B cell (primary cell): ENCODE data around the gene HOXD3. TPM values are rescaled to one million over a fixed set of nuclear protein-coding genes. Genes with fewer than 3 reads are reported as not detected.
A peak's percentile ranks its signal among the peaks of the same experiment; 100 is the strongest.

Source experiments
- ATAC-seq: fragments of 200-7000 bp; cut with Tn5 transposase; one replicate; pipeline ENCODE4 v1.10.0; 2021; ENCODE audit warnings: low read depth, mild to moderate bottlenecking, moderate number of reproducible peaks, moderate library complexity
- CTCF ChIA-PET: fragments of 350-600 bp; sonication (Branson Sonifier 250); formaldehyde crosslinking; loops from one replicate; lab custom pipeline; 2021; ENCODE audit warnings: antibody characterized with exemption, inconsistent platforms; lab: Charles Lee
- POLR2A ChIA-PET: fragments of 350-600 bp; sonication (Branson Sonifier 250); formaldehyde crosslinking; loops from one replicate; lab custom pipeline; 2021; ENCODE audit warnings: antibody characterized with exemption; lab: Charles Lee
- DNase-seq: peaks from one replicate; pipeline ENCODE4 v3.0.0; 2013
- H2AFZ ChIP-seq: 2 replicates; pipeline ENCODE4 v1.6.1; 2012; ENCODE audit warnings: mild to moderate bottlenecking, low read depth, low read length; ENCODE audit not compliant: insufficient read depth, poor library complexity, severe bottlenecking
- H3K27ac ChIP-seq, 2 donors: 1 replicate in 1 of 2; 2 replicates in 1 of 2; pipeline ENCODE4 v1.5.1; 2012 to 2013; ENCODE audit warnings: low read length in 2 of 2, mild to moderate bottlenecking in 2 of 2, moderate library complexity in 1 of 2
- H3K27me3 ChIP-seq, 4 experiments: fragments of 200-600 bp in 1 of 4; sonication (generic) in 1 of 4; replicated peaks in 1 of 4; 1 replicate in 2 of 4; 2 replicates in 2 of 4; pipeline versions ENCODE4 v1.6.1 to v1.7.0; 2013 to 2016; ENCODE audit warnings: low read length in 3 of 4, mild to moderate bottlenecking in 2 of 4, mixed read lengths in 1 of 4, moderate library complexity in 1 of 4; ENCODE audit not compliant: insufficient read depth in 4 of 4, control insufficient read depth in 3 of 4; ENCODE audit errors: control extremely low read depth in 1 of 4
- H3K36me3 ChIP-seq, 2 experiments: replicated peaks in 1 of 2; 1 replicate in 1 of 2; 2 replicates in 1 of 2; pipeline versions ENCODE4 v1.6.1 to v1.7.1; 2013; ENCODE audit warnings: low read length in 1 of 2; ENCODE audit not compliant: insufficient read depth in 2 of 2, control insufficient read depth in 1 of 2; ENCODE audit errors: control extremely low read depth in 1 of 2, extremely low read depth in 1 of 2
- H3K4me1 ChIP-seq, 2 donors: fragments of 200-600 bp in 1 of 2; sonication (generic) in 1 of 2; 1 replicate in 1 of 2; 2 replicates in 1 of 2; pipeline versions ENCODE4 v1.5.1 to v1.6.1; 2013 to 2017; ENCODE audit warnings: low read length in 2 of 2; ENCODE audit not compliant: control insufficient read depth in 2 of 2, insufficient read depth in 2 of 2
- H3K4me2 ChIP-seq: replicated peaks from 2 replicates; pipeline ENCODE3; 2012; ENCODE audit warnings: mild to moderate bottlenecking, low read depth, low read length; ENCODE audit not compliant: poor library complexity, severe bottlenecking
- H3K4me3 ChIP-seq, 5 experiments: fragments of 200-600 bp in 1 of 5; sonication (generic) in 1 of 5; 1 replicate in 3 of 5; 2 replicates in 2 of 5; pipeline versions ENCODE4 v1.5.1 to v1.7.0; 2011 to 2016; ENCODE audit warnings: low read length in 4 of 5, mild to moderate bottlenecking in 4 of 5, low read depth in 2 of 5, control low read depth in 1 of 5, moderate library complexity in 1 of 5; ENCODE audit not compliant: insufficient read depth in 1 of 5; ENCODE audit errors: control extremely low read depth in 1 of 5, extremely low read depth in 1 of 5
- H3K79me2 ChIP-seq: fragments of 200-600 bp; sonication (generic); one replicate; pipeline ENCODE4 v1.6.0; 2016; ENCODE audit warnings: low read length; ENCODE audit not compliant: control insufficient read depth, insufficient read depth
- H3K9ac ChIP-seq: fragments of 200-600 bp; sonication (generic); 2 replicates; pipeline ENCODE4 v1.6.1; 2017; ENCODE audit warnings: mild to moderate bottlenecking, low read length, moderate library complexity
- H3K9me3 ChIP-seq, 3 donors: one replicate each; pipeline versions ENCODE4 v1.6.1 to v1.7.1; 2013; ENCODE audit warnings: low read length in 2 of 3; ENCODE audit not compliant: control insufficient read depth in 2 of 3, insufficient read depth in 1 of 3; ENCODE audit errors: control extremely low read depth in 1 of 3
- H4K20me1 ChIP-seq: 2 replicates; pipeline ENCODE4 v1.6.0; 2012; ENCODE audit warnings: mild to moderate bottlenecking, low read length; ENCODE audit not compliant: insufficient read depth, control insufficient read depth, poor library complexity, severe bottlenecking
- H3K27ac Mint-ChIP-seq: one replicate; pipeline ENCODE4 v1.8.0; 2021; ENCODE audit warnings: mixed read lengths
- H3K27me3 Mint-ChIP-seq: one replicate; pipeline ENCODE4 v1.8.0; 2021; ENCODE audit warnings: mixed read lengths
- H3K4me1 Mint-ChIP-seq: one replicate; pipeline ENCODE4 v1.8.0; 2021; ENCODE audit warnings: mixed read lengths
- H3K4me3 Mint-ChIP-seq: one replicate; pipeline ENCODE4 v1.8.0; 2021; ENCODE audit warnings: mixed read lengths
- H3K9me3 Mint-ChIP-seq: one replicate; pipeline ENCODE4 v1.8.0; 2022; ENCODE audit warnings: mixed read lengths; ENCODE audit not compliant: insufficient read depth
- CTCF ChIP-seq: fragments of 200-600 bp; IDR thresholded peaks from one replicate; pipeline ENCODE4 v1.8.0; 2022; ENCODE audit warnings: antibody characterized with exemption, mild to moderate bottlenecking
- EZH2 ChIP-seq: IDR thresholded peaks from 2 replicates; pipeline ENCODE4 v1.6.1; 2012; ENCODE audit warnings: borderline replicate concordance, low read depth, mild to moderate bottlenecking, moderate library complexity, low read length; ENCODE audit not compliant: insufficient read depth, poor library complexity, severe bottlenecking
- WGBS: methylation state at CpG from one replicate; pipeline ENCODE4 v1.1.5; 2013; ENCODE audit warnings: missing lambda C conversion rate; ENCODE audit not compliant: insufficient coverage; 5-methylcytosine and 5-hydroxymethylcytosine counted together
- intact Hi-C: fragments of 100-400 bp; cut with micrococcal nuclease; formaldehyde crosslinking; loops from one replicate; pipeline ENCODE4 v1.10.0; 2022
- polyA plus RNA-seq: library from polyadenylated mRNA; depleted of rRNA; stranded (reverse); fragments of >200 nt; gene quantifications from 2 replicates; pipeline ENCODE4 v1.2.3, GENCODE V29; 2012
- total RNA-seq, 2 donors: library from RNA; stranded (reverse); fragments of 120-200 nt in 1 of 2; gene quantifications; 1 replicate in 1 of 2; 2 replicates in 1 of 2; pipeline versions ENCODE4 v1.2.3 to v1.2.4, GENCODE V29; 2013 to 2022

Gene HOXD3
- total and polyA plus RNA-seq, 2 donors (not counting 1 experiment from before 2014, with no cell fraction given), result not detected

- peak within 1 kb of the TSS; percentile 30 for H3K9ac ChIP-seq
- WGBS, result 8% methylated on average over 52 of the region's 64 CpGs
- TF ChIP-seq CTCF (no peak), EZH2 (peak; percentile 65)
- Mint-ChIP-seq H3K4me1 (peaks cover 26% of the 10 kb centered on the region), H3K27ac (peak within 1 kb of the TSS; percentile 15), H3K9me3 (no peaks in the 10 kb centered on the region), H3K27me3 (peaks cover 75% of the 10 kb centered on the region), H3K4me3 (peak within 1 kb of the TSS; percentile 63)
- ATAC-seq (no peak), DNase-seq (no peak)
- peaks cover 0 to 21% (median 0%) of the 10 kb centered on the region in 3 donors for H3K9me3 ChIP-seq
- peaks cover 26 to 38% of the 10 kb centered on the region in 2 donors for H3K4me1 ChIP-seq
- peak within 1 kb of the TSS in 2 of 5 experiments; percentile 21 to 29 for H3K4me3 ChIP-seq
- peak within 1 kb of the TSS; percentile 71 for H3K4me2 ChIP-seq
- H3K79me2 ChIP-seq, result no peaks in the 10 kb centered on the region
- H2AFZ ChIP-seq, result peak within 1 kb of the TSS; percentile 24
- intact Hi-C loops, result loop anchor here (5.0 kb wide), 1 partner anchor 1033 kb away; no protein-coding TSS in a partner anchor
- H3K27me3 ChIP-seq, result peaks cover 0 to 85% (median 73%) of the 10 kb centered on the region in 4 experiments
- ChIA-PET CTCF (interaction anchor here (1.0 to 4.6 kb wide), 7 partner anchors 33 to 1019 kb away, joined by 3 to 110 read pairs (median 25); no protein-coding TSS in a partner anchor), POLR2A (no interaction called here)
- no peaks in the 10 kb centered on the region for H3K36me3 ChIP-seq
- H3K27ac ChIP-seq, result no peak within 1 kb of the TSS
- H4K20me1 ChIP-seq, result no peaks in the 10 kb centered on the region
These were observed 27.9 kb upstream of the HOXD3 start, which contains the start of gene HOXD8 for GRCh38 chr2:176128982-176129796. Gene HOXD8, plus strand, starts transcription at chr2:176129705. Its CDS starts 662 bp downstream, at chr2:176130367.

GRCh38 chr2:176129813-176130146 lies 27.3 kb upstream of the HOXD3 start:
- Histone ChIP-seq H3K9ac (no peak overlapping the region), H3K79me2 (no peaks in the 10 kb centered on the region), H3K4me2 (peak overlapping the region; percentile 71), H3K27ac (no peak overlapping the region), H3K4me3 (no peak overlapping the region), H4K20me1 (no peaks in the 10 kb centered on the region), H3K27me3 (peaks cover 0 to 84% (median 72%) of the 10 kb centered on the region in 4 experiments), H3K36me3 (no peaks in the 10 kb centered on the region), H2AFZ (peak overlapping the region; percentile 24), H3K4me1 (peaks cover 26 to 38% of the 10 kb centered on the region in 2 donors), H3K9me3 (peaks cover 0 to 21% (median 0%) of the 10 kb centered on the region in 3 donors)
- H3K27me3 Mint-ChIP-seq, result peaks cover 75% of the 10 kb centered on the region
- ChIA-PET CTCF (interaction anchor here (1.0 to 1.6 kb wide), 4 partner anchors 32 to 522 kb away, joined by 3 to 4 read pairs (median 4); no protein-coding TSS in a partner anchor), POLR2A (no interaction called here)
- whole genome bisulfite sequencing, result 6% methylated on average over 36 of the region's 43 CpGs
- ATAC-seq, result no peak
- H3K9me3 Mint-ChIP-seq, result no peaks in the 10 kb centered on the region
- H3K4me3 Mint-ChIP-seq, result peak overlapping the region; percentile 23
- intact Hi-C loops, result loop anchor here (5.0 kb wide), 2 partner anchors 52 to 1033 kb away; no protein-coding TSS in a partner anchor
- TF ChIP-seq CTCF (no peak), EZH2 (no peak)
- no peak overlapping the region for H3K27ac Mint-ChIP-seq
- peaks cover 26% of the 10 kb centered on the region for H3K4me1 Mint-ChIP-seq
- no peak for DNase-seq
